GM06990 (cell line): Measurements from ENCODE around the gene SLC39A3.

ENCODE experiments used
- DNase-seq: peaks from one replicate; pipeline ENCODE4 v3.0.0-alpha.2; 2011; ENCODE audit not compliant: insufficient read length; ENCODE audit errors: extremely low read depth
- H3K27me3 ChIP-seq: replicated peaks from 2 replicates; pipeline ENCODE4 v1.6.0; 2011; ENCODE audit warnings: low read length; ENCODE audit not compliant: control insufficient read depth, insufficient read depth
- H3K36me3 ChIP-seq: 2 replicates; pipeline ENCODE4 v1.5.1; 2011; ENCODE audit warnings: low read length; ENCODE audit not compliant: control insufficient read depth, insufficient read depth
- H3K4me3 ChIP-seq: replicated peaks from 2 replicates; pipeline ENCODE4 v1.5.1; 2011; ENCODE audit warnings: low read depth, mild to moderate bottlenecking, control low read depth, low read length
- CTCF ChIP-seq: IDR thresholded peaks from 2 replicates; pipeline ENCODE4 v1.5.1; 2011; ENCODE audit warnings: low read length, control low read depth, mild to moderate bottlenecking, inconsistent platforms; ENCODE audit not compliant: insufficient read depth, poor library complexity, severe bottlenecking

SLC39A3 gene

GRCh38 chr19:2711875-2712205 is 28.0 kb downstream of the SLC39A3 start:
- no peak for TF ChIP-seq CTCF
- Histone ChIP-seq H3K36me3 (no peaks in the 10 kb centered on the region), H3K4me3 (no peak overlapping the region), H3K27me3 (no peaks in the 10 kb centered on the region)
- no peak for DNase-seq

- no peaks in the 10 kb centered on the region for H3K27me3 ChIP-seq
- H3K36me3 ChIP-seq = no peaks in the 10 kb centered on the region
- DNase-seq = no peak
- no peak overlapping the region for H3K4me3 ChIP-seq
- no peak for TF ChIP-seq CTCF
Observed at GRCh38 chr19:2711172-2711874, 28.5 kb downstream of the SLC39A3 start.

GRCh38 chr19:2706251-2706650 is 33.6 kb downstream of the SLC39A3 start:
- DNase-seq = no peak
- H3K36me3 ChIP-seq = no peaks in the 10 kb centered on the region
- TF ChIP-seq CTCF = no peak
- H3K27me3 ChIP-seq = no peaks in the 10 kb centered on the region
- H3K4me3 ChIP-seq = no peak overlapping the region

- Histone ChIP-seq H3K4me3 (no peak overlapping the region), H3K36me3 (no peaks in the 10 kb centered on the region), H3K27me3 (no peaks in the 10 kb centered on the region)
- DNase-seq = no peak
- no peak for TF ChIP-seq CTCF
Observed at GRCh38 chr19:2703691-2704216, 36.1 kb downstream of the SLC39A3 start.

GRCh38 chr19:2703077-2703437 is 36.8 kb downstream of the SLC39A3 start:
- Histone ChIP-seq H3K4me3 (peak overlapping the region; percentile 29), H3K27me3 (no peaks in the 10 kb centered on the region), H3K36me3 (no peaks in the 10 kb centered on the region)
- no peak for TF ChIP-seq CTCF
- DNase-seq = no peak
